HT-29 (cell line): ENCODE data around the gene RDH16. TPM values are rescaled to one million over a fixed set of nuclear protein-coding genes. Genes with fewer than 3 reads are reported as not detected.
A peak's percentile ranks its signal among the peaks of the same experiment; 100 is the strongest.
"Not testable (repeated sequence)": the region's sequence is repeated elsewhere in the genome, so short reads cannot be mapped to it uniquely, and the experiment has no call there.

Experiments used
- DNase-seq: peaks from one replicate; pipeline ENCODE4 v3.0.0-alpha.2; 2015; ENCODE audit warnings: low spot score
- total RNA-seq: library from RNA; depleted of rRNA; stranded (reverse); fragments of >200 nt; shearing (Covaris generic); gene quantifications from 2 replicates; pipeline ENCODE4 v1.2.3, GENCODE V29; 2014

Gene RDH16
- total RNA-seq, 1 experiment from 2014 or later, result not detected

- DNase-seq, result no peak
Measured at GRCh38 chr12:56989861-56990610, 32.6 kb upstream of the RDH16 start.

GRCh38 chr12:56988207-56988739 is 30.9 kb upstream of the RDH16 start:
- DNase-seq, result no peak

DNA sequence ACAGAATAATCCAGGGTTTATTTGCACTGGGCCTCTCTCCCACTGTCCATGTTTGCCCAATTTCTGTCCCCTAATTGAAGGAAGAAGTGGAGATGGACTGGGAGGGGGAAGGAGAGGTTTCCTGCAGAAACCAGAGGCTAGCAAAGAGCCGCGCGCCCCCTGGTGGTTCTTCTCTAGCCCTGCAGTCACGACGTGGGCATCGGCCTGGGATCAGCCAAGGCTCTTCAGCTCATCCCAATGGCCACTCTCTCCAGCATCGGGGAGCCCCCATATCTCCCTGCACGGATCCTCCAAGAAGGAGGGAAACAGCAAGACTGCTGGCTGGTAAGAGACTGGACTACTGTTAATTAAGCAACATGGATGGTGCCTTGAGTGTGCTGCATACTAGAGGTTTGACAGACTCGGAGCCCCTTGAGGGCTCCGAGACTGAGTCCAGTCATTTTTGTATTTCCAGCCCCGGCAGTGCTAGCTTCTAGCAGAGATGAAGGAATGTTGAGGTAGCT is 30.2 kb upstream of the RDH16 start:
- peak; percentile 83 for DNase-seq

- no peak for DNase-seq
Measured at GRCh38 chr12:56987011-56987410, 29.6 kb upstream of the RDH16 start.

- peak; percentile 67 for DNase-seq
Measured at GRCh38 chr12:56985714-56986113, 28.3 kb upstream of the RDH16 start.

DNA sequence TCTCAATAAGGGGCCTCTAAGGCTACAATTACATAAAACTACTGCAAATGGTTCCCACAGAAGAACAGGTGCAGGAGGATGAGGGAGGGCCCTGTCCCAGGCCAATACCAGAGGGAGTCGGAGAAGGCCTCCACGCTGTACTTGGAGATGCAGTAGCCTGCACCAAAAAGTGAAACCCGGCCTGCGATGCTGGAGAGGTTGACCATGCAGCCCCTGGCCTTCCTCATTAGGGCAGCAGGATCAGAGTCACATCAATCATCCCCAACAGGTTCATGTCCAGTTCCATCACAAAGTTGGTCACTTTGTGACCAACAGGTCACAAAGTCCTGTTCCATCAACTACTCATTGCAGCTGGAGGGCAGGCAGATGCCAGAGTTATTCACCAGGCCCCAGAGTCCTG is 26.0 kb upstream of the RDH16 start:
- DNase-seq, result no peak

DNA sequence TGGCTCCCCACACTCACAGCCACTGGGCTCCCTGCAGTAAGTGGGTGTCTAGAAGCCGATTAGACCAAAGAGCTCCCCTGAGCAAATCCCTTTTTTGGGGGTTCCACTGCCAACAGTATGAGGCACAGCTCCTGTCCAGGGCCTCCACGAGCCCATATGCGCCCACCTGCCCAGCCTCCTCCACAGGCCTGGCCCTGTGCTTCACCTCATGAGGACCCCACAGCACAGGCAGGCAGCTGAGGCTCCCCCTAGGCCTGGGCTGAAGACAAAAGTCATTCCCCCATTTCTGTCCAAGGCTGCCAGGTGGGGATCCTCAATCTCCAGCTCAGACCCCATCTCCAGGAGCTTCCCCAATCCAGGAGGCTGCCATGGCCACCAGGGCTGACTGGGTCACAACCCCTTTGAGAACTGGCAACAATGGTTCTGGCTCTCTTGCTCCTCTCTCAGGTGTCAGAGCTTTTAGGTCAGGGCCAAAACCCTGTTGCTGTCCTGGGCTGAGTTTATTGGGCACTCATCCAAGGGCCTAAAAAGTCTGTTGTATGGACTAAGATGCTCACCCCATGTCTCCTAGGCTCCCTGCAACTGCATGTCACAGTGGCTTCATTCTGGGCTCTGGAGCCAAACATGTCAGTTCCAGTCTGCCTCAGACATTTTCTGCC is 25.3 kb upstream of the RDH16 start:
- not testable (repeated sequence) for DNase-seq

DNA sequence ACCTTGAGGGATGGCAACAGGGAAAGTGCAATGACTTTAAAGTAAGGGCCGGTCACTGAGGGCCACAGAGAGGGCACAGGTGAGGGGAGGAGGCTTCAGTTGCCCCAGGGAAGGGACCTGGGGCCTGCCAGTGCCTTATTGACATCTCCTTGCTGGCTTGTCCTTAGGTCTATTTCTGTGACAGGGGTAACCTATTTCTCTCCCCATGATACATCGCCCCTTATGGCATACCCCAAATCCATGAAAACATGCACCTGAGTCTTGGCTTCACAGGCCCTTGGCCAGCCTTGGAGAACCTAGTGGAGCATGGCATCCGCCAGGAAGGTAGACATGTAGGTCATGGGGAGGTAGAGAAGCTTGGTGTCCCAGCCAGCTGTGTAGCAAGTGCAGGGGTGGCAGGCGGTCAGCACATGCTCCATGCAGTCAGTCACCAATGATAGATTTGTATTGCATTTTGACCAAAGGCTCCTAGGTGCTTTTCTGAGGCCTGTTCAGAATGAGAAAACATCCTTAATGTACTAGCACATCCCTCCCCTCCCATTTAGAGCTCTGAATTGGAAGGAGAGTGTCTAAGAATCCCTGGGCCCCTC is 23.6 kb upstream of the RDH16 start:
- no peak for DNase-seq

DNA sequence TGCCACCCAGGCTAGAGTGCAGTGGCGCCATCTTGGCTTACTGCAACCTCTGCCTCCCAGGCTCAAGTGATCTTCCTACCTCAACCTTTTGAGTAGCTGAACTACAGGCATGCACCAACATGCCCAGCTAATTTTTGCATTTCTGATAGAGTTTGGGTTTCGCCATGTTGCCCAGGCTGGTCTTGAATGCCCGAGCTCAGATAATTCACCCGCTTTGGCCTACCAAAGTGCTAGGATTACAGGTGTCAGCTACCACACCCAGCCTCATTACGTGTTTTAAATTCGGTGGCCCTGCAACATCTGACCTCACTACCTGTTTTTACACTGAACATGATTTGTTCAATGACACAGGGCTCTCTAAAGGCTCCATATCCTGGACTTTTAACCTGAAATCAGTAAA is 22.9 kb upstream of the RDH16 start:
- no peak for DNase-seq

DNA sequence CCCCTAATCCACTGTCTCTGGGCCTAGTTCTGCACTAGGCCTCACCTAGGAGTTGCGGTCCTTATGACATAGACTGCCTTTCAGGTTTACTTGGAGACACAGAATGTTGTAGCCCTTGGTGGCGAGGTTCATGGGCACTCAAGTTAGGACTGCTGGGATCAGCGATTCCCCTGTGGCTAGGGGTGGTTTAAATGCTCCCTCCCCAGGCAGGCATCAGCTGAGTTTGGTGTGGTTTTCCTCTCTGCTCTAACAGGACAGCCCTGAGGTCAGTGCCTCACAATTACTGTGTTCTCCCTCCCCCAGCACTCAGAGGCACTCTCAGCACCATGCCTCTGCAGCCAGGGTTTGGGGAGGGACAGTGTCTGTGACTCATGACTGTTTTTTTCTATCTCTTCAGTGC is 22.2 kb upstream of the RDH16 start:
- no peak for DNase-seq

GRCh38 chr12:56978397-56979138 is 21.2 kb upstream of the RDH16 start:
- no peak for DNase-seq

DNA sequence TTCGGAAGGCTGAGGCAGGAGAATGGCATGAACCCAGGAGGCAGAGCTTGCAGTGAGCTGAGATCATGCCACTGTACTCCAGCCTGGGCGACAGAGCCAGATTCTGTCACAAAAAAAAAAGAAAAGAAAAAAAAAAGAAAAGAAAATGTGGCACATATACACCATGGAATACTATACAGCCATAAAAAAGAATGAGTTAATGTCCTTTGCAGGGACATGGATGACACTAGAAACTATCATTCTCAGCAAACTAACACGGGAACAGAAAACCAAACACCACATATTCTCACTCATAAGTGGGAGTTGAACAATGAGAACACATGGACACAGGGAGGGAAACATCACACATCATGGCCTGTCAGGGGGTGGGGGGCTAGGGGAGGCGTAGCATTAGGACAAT is 20.0 kb upstream of the RDH16 start:
- DNase-seq, result not testable (repeated sequence)

- DNase-seq, result not testable (repeated sequence)
Measured at GRCh38 chr12:56974224-56974623, 16.8 kb upstream of the RDH16 start.

DNA sequence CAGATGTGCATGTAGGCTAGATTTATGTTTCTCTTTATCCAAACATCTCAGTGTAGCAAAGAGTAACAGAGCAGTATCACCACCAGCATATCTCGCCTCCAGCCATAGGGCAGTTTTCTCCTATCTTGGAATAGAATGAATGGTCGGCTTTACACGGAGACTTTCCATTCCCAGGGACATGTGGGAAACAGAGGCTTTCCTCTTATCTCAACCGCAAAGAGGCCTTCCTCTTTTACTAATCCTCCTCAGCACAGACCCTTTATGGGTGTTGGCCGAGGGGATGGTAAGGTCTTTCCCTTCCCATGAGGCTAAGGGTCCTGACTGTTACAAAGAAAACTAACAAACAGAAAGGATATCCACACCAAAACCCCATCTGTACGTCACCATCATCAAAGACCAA is 11.5 kb upstream of the RDH16 start:
- DNase-seq, result not testable (repeated sequence)

DNA sequence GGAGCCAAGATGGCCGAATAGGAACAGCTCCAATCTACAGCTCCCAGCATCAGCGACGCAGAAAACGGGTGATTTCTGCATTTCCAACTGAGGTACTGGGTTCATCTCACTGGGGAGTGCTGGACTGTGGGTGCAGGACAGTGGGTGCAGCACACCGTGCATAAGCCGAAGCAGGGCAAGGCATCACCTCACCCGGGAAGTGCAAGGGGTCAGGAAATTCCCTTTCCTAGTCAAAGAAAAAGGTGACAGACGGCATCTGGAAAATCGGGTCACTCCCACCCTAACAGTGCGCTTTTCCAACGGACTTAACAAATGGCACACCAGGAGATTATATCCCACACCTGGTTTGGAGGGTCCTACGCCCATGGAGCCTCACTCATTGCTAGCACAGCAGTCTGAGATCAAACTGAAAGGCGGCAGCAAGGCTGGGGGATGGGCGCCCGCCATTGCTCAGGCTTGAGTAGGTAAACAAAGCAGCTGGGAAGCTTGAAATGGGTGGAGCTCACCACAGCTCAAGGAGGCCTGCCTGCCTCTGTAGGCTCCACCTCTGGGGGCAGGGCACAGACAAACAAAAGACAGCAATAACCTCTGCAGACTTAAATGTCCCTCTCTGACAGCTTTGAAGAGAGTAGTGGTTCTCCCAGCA is 8.7 kb upstream of the RDH16 start:
- peak; percentile 63 for DNase-seq

DNA sequence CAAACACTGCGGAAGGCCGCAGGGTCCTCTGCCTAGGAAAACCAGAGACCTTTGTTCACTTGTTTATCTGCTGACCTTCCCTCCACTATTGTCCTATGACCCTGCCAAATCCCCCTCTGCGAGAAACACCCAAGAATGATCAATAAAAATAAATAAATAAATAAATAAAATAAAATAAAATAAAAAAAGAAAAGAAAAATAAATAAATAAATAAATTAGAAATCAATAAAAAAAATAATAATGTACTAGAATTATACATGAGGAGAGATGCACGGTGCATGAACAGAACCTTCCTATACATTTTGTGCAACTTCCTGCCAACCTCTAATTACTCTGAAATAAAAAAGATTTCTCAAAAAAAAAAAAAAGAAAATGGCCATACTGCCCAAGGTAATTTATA is 7.7 kb upstream of the RDH16 start:
- DNase-seq, result not testable (repeated sequence)

DNA sequence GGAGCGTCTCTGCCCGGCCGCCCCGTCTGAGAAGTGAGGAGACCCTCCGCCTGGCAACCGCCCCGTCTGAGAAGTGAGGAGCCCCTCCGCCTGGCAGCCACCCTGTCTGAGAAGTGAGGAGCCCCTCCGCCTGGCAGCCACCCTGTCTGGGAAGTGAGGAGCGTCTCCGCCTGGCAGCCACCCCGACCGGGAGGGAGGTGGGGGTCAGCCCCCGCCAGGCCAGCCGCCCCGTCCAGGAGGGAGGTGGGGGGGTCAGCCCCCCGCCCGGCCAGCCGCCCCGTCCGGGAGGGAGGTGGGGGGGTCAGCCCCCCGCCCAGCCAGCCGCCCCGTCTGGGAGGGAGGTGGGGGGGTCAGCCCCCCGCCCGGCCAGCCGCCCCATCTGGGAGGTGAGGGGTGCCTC is 6.1 kb upstream of the RDH16 start:
- DNase-seq, result not testable (repeated sequence)

DNA sequence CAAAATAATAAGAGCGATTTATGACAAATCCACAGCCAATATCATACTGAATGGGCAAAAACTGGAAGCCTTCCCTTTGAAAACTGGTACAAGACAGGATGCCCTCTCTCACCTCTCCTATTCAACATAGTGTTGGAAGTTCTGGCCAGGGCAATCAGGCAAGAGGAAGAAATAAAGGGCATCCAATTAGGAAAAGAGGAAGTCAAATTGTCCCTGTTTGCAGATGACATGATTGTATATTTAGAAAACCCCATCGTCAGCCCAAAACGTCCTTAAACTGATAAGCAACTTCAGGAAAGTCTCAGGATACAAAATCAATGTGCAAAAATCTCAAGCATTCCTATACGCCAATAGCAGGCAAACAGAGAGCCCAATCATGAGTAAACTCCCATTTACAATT is 4.8 kb upstream of the RDH16 start:
- not testable (repeated sequence) for DNase-seq

DNA sequence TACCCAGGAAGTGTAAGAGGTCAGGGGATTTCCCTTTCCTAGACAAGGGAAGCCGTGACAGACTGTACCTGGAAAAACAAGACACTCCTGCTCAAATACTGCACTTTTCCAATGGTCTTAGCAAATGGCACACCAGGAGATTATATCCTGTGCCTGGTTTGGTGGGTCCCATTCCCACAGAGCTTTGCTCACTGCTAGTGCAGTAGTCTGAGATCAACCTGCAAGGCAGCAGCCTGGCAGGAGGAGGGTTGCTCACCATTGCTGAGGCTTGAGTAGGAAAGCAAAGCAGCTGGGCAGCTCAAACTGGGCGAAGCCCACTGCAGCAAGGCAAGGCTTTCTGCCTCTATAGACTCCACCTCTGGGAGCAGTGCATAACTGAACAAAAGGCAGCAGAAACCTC is 1.0 kb upstream of the RDH16 start:
- no peak for DNase-seq

GRCh38 chr12:56955631-56956256 is 1.7 kb downstream of the RDH16 start:
- no peak for DNase-seq

GRCh38 chr12:56954958-56955355 is 2.5 kb downstream of the RDH16 start:
- no peak for DNase-seq
